ENCODE measurements around the gene RNF215. TPM values are rescaled to one million over a fixed set of nuclear protein-coding genes. Genes with fewer than 3 reads are reported as not detected.

RNF215 gene
- total and polyA plus RNA-seq, 2 donors (not counting 3 experiments of a cell fraction or from before 2014, with no cell fraction given): 16.7 to 26.9 TPM

DNA sequence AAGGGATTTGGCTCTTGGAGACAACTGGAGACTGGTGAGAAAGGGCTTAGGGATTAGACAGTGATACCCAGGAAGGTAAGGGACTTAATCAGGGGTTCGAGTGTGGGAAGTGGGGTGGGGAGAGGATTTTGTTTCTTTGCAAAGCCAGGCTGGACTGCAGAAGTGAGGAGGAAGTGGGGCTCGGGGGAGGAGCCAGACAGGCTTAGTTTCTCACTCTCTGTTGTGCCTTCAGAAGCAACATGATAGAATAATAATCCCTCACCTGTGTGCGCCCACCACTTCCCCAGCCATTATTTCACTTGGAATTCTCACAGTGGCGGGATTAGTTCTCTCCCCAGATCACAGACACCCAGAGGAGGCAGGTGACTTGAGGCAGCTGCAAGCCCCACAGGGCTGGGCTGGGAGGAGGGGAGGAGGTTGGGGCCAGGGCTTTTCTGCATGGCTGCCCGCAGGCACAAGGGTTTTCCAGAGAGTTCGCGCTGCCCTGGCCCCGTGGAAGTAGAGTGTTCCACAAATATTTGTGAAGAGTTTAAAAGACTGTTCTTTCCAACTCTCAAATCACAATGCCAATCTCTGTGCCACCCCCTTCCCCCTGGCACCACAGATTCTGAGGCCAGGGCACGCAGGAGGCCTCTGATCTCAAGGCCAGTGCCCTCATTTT, 5.6 kb upstream of the RNF215 start:
- Histone ChIP-seq H3K4me1 (ENCODE audit: control insufficient read depth, extremely low read depth, insufficient read depth, low read length) (peaks cover 12% of the 10 kb centered on the region), H3K9ac (replicated peaks; ENCODE audit: extremely low read depth, insufficient read depth, low read length) (no peak overlapping the region), H3K36me3 (ENCODE audit: control insufficient read depth in 2 of 2, extremely low read depth in 1 of 2, insufficient read depth in 2 of 2, low read length in 2 of 2) (no peaks in the 10 kb centered on the region), H4K20me1 (replicated peaks; ENCODE audit: control insufficient read depth, extremely low read depth, insufficient read depth, low read length) (no peaks in the 10 kb centered on the region), H3K27me3 (ENCODE audit: control insufficient read depth in 2 of 2, insufficient read depth in 2 of 2, low read length in 2 of 2) (no peaks in the 10 kb centered on the region), H3K4me2 (ENCODE audit: insufficient read depth, low read length) (no peak overlapping the region), H3K4me3 (replicated peaks in 1 of 3; ENCODE audit: insufficient read depth in 1 of 3, low read depth in 1 of 3, low read length in 3 of 3) (no peak overlapping the region), H3K79me2 (ENCODE audit: control insufficient read depth, insufficient read depth, low read length) (peaks cover 14% of the 10 kb centered on the region), H3K9me3 (replicated peaks; ENCODE audit: control insufficient read depth, insufficient read depth, low read length) (no peaks in the 10 kb centered on the region), H3K27ac (ENCODE audit: insufficient read depth, low read depth, low read length) (no peak overlapping the region), H3K9me1 (replicated peaks; ENCODE audit: control insufficient read depth, extremely low read depth, insufficient read depth, low read length) (no peaks in the 10 kb centered on the region), H2AFZ (ENCODE audit: low read depth, low read length) (no peak overlapping the region)
- POLR2A ChIA-PET: no interaction called here
- FAIRE-seq: no peak
- no peak for DNase-seq (ENCODE audit: low read depth, low spot score)
- CTCF ChIA-PET: interaction anchor here (0.9 to 4.3 kb wide), 11 partner anchors 28 to 363 kb away, joined by 3 to 58 read pairs (median 9); partner anchors contain the start of gene MTFP1
- BruUV-seq (replicated peaks): no TSS peak
- intact Hi-C loops (cut with micrococcal nuclease) (loop anchor here (5.0 kb wide), 1 partner anchor 215 kb away; the partner anchor contains the start of gene TCN2), dilution Hi-C loops (cut with MboI; ENCODE audit: extremely low pct_ligation_motif_present, low sequenced_read_pairs) (no loop called here)
- TF ChIP-seq EZH2 (IDR thresholded peaks at IDR 0.05; ENCODE audit: borderline replicate concordance, low read depth, low read length, severe bottlenecking): no peak
- TF ChIP-seq GATA2 (IDR thresholded peaks at IDR 0.05; ENCODE audit: insufficient read depth, insufficient read length, low read depth, low read length): no peak
- TF ChIP-seq MAX (IDR thresholded peaks at IDR 0.05; ENCODE audit: insufficient read depth, insufficient read length): no peak

DNA sequence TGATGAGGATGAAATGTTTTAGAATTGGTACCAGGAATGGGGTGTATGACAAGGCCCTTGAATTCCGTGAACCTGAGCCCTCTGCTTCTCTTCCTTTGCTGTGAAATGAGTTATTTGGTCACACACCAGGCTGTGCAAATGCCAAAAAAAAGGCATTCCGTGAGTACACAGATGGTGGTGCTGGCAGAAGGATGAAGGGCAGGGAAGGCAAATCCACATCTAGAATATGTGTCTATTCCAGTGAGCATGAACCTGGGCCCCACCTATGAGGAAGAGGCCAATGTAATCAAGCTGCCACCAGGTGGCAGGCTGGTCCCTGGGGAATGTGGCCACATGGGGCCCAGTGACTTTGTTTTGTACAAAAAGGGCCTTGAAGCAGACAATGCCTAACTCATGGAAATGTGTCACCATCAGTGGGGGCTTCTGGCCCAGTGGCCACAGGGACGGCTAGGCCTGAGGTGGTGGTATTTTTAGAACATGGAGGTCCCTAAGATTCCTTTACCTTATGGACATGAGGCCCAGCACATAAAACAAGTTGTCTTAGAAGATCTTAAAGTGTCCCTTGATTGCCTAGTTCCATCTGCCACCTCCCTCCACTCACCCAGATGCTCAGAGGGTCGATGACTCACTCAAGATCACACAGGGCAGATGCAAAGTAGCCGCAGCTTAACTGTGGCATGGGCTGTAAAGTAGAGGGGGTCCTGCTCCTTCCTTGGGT, 3.9 kb upstream of the RNF215 start:
- H3K27ac ChIP-seq (ENCODE audit: insufficient read depth, low read depth, low read length): peak overlapping the region; percentile 37
- no peaks in the 10 kb centered on the region for H3K9me1 ChIP-seq (replicated peaks; ENCODE audit: control insufficient read depth, extremely low read depth, insufficient read depth, low read length)
- POLR2A ChIA-PET: no interaction called here
- no peaks in the 10 kb centered on the region for H3K9me3 ChIP-seq (replicated peaks; ENCODE audit: control insufficient read depth, insufficient read depth, low read length)
- BruUV-seq (replicated peaks): no TSS peak
- no peaks in the 10 kb centered on the region for H3K36me3 ChIP-seq (ENCODE audit: control insufficient read depth in 2 of 2, extremely low read depth in 1 of 2, insufficient read depth in 2 of 2, low read length in 2 of 2)
- CTCF ChIA-PET: interaction anchor here (0.6 to 4.3 kb wide), 18 partner anchors 10 to 364 kb away, joined by 3 to 58 read pairs (median 5); partner anchors contain the start of genes CASTOR1 and MTFP1
- FAIRE-seq (peak; percentile 96), DNase-seq (ENCODE audit: low read depth, low spot score) (peak; percentile 85)
- H3K79me2 ChIP-seq (ENCODE audit: control insufficient read depth, insufficient read depth, low read length): no peaks in the 10 kb centered on the region
- no peak overlapping the region for H3K9ac ChIP-seq (replicated peaks; ENCODE audit: extremely low read depth, insufficient read depth, low read length)
- intact Hi-C loops (cut with micrococcal nuclease): loop anchor here (1.0 to 5.0 kb wide), 3 partner anchors 35 to 216 kb away; partner anchors contain the start of gene TCN2
- H3K4me2 ChIP-seq (ENCODE audit: insufficient read depth, low read length): no peak overlapping the region
- dilution Hi-C loops (cut with MboI; ENCODE audit: extremely low pct_ligation_motif_present, low sequenced_read_pairs): no loop called here
- no peaks in the 10 kb centered on the region for H3K27me3 ChIP-seq (ENCODE audit: control insufficient read depth in 2 of 2, insufficient read depth in 2 of 2, low read length in 2 of 2)
- TF ChIP-seq POLR2AphosphoS5 (IDR thresholded peaks at IDR 0.05; ENCODE audit: insufficient read depth, low read depth, low read length) (no peak), CTCF (IDR thresholded peaks at IDR 0.05; ENCODE audit: extremely low read depth in 1 of 2, insufficient read depth in 1 of 2, low read depth in 1 of 2, low read length in 2 of 2) (peak; percentile 84 to 85), POLR2A (IDR thresholded peaks at IDR 0.05; ENCODE audit: low read depth, low read length) (no peak), EZH2 (IDR thresholded peaks at IDR 0.05; ENCODE audit: borderline replicate concordance, low read depth, low read length, severe bottlenecking) (no peak)
- H4K20me1 ChIP-seq (replicated peaks; ENCODE audit: control insufficient read depth, extremely low read depth, insufficient read depth, low read length): no peaks in the 10 kb centered on the region
- peaks cover 13% of the 10 kb centered on the region for H3K4me1 ChIP-seq (ENCODE audit: control insufficient read depth, extremely low read depth, insufficient read depth, low read length)
- H3K4me3 ChIP-seq (replicated peaks in 1 of 3; ENCODE audit: insufficient read depth in 1 of 3, low read depth in 1 of 3, low read length in 3 of 3): no peak overlapping the region
- peak overlapping the region; percentile 68 for H2AFZ ChIP-seq (ENCODE audit: low read depth, low read length)
